HG03432 (cell line): ENCODE results near the gene CHAMP1.

Experiments used
- ATAC-seq: cut with Tn5 transposase; IDR thresholded peaks from one replicate; pipeline ENCODE4 v1.9.1; 2021; ENCODE audit warnings: mild to moderate bottlenecking, moderate library complexity; ENCODE audit not compliant: unreplicated experiment

The CHAMP1 gene

GRCh38 chr13:114314074-114314912 is at the start of gene CHAMP1:
CHAMP1 (plus strand) TSS chr13:114314503; CDS start chr13:114323843, 9,340 bp downstream.
- ATAC-seq = peak; percentile 88

- ATAC-seq = no peak
Observed at GRCh38 chr13:114264886-114265611, 49.3 kb upstream of the CHAMP1 start.

GRCh38 chr13:114266241-114266640 is 48.1 kb upstream of the CHAMP1 start:
- ATAC-seq = no peak

- ATAC-seq = no peak
Observed at GRCh38 chr13:114268344-114269280, 45.7 kb upstream of the CHAMP1 start.

GRCh38 chr13:114269281-114269770 is 45.0 kb upstream of the CHAMP1 start:
- no peak for ATAC-seq

GRCh38 chr13:114272977-114273376 is 41.3 kb upstream of the CHAMP1 start:
- ATAC-seq = no peak

- ATAC-seq = no peak
Observed at GRCh38 chr13:114275304-114275703, 39.0 kb upstream of the CHAMP1 start.

- no peak for ATAC-seq
Observed at GRCh38 chr13:114279146-114279545, 35.2 kb upstream of the CHAMP1 start.

- no peak for ATAC-seq
Observed at GRCh38 chr13:114279758-114280355, 34.4 kb upstream of the CHAMP1 start.

GRCh38 chr13:114281351-114282040 is 32.8 kb upstream of the CHAMP1 start, which contains the start of gene UPF3A:
UPF3A (plus strand) TSS chr13:114281601; CDS start chr13:114281640, 39 bp downstream.
- ATAC-seq = peak; percentile 73

GRCh38 chr13:114282041-114282670 is 32.1 kb upstream of the CHAMP1 start:
- peak; percentile 59 for ATAC-seq

GRCh38 chr13:114283576-114283975 is 30.7 kb upstream of the CHAMP1 start:
- ATAC-seq = no peak

GRCh38 chr13:114284680-114285079 is 29.6 kb upstream of the CHAMP1 start:
- ATAC-seq = no peak

GRCh38 chr13:114285166-114285808 is 29.0 kb upstream of the CHAMP1 start:
- no peak for ATAC-seq

- no peak for ATAC-seq
Observed at GRCh38 chr13:114286808-114287207, 27.5 kb upstream of the CHAMP1 start.

GRCh38 chr13:114288157-114288591 is 26.1 kb upstream of the CHAMP1 start:
- ATAC-seq = no peak

- ATAC-seq = no peak
Observed at GRCh38 chr13:114296448-114296847, 17.9 kb upstream of the CHAMP1 start.

GRCh38 chr13:114296902-114297301 is 17.4 kb upstream of the CHAMP1 start:
- ATAC-seq = no peak

- ATAC-seq = no peak
Observed at GRCh38 chr13:114298866-114299265, 15.4 kb upstream of the CHAMP1 start.
